ENCODE data around the gene GPD2.

DNA sequence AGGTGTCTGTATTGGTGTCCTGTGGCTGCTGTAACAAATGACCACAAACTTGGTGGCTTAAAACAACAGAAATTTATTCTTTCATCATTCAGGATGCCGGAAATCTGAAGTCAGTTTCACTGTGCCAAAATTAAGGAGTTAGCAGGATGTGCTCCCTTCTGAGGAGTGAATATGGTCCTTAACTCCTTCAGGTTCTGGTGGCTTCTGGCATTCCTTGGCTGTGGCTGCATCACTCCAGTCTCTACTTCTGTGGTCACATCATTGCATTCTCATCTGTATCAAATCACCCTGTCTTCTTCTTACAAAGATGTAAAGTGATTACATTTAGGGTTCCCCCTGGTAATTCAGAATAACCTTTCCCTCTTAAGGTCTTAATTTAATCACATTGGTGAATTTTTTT lies 12.6 kb downstream of the GPD2 start:
- TF ChIP-seq, protein P1, sequence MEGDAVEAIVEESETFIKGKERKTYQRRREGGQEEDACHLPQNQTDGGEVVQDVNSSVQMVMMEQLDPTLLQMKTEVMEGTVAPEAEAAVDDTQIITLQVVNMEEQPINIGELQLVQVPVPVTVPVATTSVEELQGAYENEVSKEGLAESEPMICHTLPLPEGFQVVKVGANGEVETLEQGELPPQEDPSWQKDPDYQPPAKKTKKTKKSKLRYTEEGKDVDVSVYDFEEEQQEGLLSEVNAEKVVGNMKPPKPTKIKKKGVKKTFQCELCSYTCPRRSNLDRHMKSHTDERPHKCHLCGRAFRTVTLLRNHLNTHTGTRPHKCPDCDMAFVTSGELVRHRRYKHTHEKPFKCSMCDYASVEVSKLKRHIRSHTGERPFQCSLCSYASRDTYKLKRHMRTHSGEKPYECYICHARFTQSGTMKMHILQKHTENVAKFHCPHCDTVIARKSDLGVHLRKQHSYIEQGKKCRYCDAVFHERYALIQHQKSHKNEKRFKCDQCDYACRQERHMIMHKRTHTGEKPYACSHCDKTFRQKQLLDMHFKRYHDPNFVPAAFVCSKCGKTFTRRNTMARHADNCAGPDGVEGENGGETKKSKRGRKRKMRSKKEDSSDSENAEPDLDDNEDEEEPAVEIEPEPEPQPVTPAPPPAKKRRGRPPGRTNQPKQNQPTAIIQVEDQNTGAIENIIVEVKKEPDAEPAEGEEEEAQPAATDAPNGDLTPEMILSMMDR (IDR thresholded peaks at IDR 0.05), result no peak
- no peak for TF ChIP-seq POLR2A (IDR thresholded peaks at IDR 0.05)
- no peak for TF ChIP-seq EP300 (IDR thresholded peaks at IDR 0.05)
